NCI-H524 (cell line): ENCODE data around the gene MVB12B.
"Not testable (repeated sequence)": the region's sequence is repeated elsewhere in the genome, so short reads cannot be mapped to it uniquely, and the experiment has no call there.

Source experiments
- DNase-seq, 2 experiments: peaks; one replicate each; lab custom pipeline; 2025; lab: John Stamatoyannopoulos, UW

Gene MVB12B

DNA sequence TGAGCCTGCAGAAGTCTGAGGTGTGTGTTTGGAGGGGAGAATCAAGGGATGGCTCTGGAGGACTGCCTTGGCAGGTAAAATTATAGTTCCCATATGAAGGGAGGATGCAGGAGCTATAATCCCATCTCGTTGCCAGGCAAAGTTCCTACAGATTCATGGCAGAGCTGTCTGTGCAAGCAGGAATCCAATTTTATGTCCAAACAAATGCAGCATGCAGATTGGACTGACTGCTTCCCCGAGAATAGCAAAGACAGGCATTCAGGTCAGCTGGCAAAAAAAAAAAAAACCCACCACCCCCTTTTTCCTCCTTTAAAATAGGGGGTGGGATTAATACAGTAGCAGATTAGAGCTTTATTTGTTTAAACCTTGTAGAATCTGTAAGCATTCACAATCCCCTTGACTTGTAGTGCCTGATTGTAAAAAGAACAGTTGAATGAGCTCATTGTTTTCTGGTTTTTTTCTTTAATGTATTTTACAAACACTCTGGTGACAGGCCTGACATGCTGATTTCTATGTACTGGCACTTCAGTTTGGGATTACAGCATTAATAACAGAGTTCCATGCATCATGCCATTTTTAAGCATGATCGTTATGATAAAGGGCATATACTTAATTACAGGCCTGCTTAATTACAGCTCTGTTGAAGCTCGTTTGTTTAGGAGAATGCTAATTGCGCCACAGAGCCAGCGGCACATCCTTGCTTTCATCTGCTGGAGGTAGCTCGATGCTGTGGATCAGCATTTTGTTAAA lies 145.7 kb downstream of the MVB12B start:
- DNase-seq = no peak

DNA sequence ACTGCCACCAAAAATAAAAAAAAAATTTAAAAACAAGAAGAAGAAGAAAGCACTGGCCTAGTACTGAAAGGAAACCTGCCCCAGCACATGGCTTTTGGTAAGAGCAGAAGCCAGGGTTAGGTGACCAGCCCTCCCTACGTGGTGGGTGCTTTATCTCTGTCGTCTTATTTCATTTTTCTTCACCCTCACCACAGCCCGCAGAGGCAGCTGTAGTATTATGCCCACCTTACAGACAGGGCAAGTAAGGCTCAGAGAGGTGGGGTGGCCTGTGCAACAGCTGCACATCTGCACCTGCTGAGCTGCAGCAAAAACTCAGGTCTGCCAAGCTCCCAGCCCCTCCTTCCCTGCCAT lies 146.3 kb downstream of the MVB12B start:
- no peak for DNase-seq

DNA sequence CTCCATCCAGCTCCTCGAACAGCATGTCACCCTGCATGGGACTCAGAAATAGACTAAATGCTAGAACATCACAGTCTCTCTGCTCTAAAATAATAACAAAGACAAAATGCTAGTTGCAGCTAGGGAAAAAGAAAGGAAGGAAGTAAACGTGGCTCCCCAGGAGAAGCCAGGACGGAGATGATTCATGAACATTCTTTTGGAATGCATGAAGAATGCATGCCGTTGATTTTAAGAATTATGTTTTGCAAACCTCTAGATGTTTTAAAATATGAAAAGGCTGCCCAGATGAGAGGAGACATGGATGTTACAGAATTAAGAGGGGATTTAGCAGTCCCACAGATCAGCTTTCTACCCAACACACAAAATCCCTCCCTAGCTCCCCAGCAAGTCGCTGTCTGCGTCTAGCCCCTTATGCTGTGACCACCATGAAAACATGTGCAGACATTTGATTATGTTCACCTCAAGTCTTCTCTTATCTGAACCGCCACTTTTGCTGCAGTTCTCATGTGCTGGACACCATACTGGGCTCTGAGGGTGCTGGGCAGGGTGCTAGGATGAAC lies 147.7 kb downstream of the MVB12B start:
- no peak for DNase-seq

DNA sequence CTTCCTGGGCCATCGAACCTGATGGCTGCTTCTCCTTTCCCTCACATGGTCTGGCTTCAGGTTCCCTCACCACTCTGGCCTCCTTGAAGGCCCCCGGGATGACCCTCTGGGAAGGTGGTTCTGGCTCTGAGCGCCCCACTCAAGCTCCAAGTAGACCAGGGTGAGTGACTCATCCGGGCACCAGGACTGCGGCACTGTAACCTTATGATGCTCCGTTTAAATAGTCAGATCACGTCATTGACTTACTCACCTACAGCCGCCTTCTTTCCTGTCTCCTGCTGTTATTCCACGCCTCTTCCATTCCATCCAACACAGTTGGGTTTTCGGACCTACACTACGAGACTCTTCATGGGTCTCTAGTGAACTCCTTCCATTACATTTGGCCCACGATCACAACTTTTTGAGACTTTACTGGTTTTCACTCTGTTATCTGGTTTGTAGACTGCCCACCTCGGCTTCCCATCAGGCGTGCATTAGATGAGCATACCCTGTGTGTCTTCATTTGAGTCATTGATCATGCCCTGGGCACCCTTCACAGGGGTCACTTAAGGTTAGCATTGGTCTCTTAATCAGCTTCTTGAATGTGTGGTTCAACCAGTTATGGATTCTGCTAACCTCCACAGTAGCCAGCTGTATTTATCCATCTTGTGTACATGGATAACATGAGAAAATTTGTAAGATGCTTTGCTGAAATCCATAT lies 148.3 kb downstream of the MVB12B start:
- DNase-seq = no peak

DNA sequence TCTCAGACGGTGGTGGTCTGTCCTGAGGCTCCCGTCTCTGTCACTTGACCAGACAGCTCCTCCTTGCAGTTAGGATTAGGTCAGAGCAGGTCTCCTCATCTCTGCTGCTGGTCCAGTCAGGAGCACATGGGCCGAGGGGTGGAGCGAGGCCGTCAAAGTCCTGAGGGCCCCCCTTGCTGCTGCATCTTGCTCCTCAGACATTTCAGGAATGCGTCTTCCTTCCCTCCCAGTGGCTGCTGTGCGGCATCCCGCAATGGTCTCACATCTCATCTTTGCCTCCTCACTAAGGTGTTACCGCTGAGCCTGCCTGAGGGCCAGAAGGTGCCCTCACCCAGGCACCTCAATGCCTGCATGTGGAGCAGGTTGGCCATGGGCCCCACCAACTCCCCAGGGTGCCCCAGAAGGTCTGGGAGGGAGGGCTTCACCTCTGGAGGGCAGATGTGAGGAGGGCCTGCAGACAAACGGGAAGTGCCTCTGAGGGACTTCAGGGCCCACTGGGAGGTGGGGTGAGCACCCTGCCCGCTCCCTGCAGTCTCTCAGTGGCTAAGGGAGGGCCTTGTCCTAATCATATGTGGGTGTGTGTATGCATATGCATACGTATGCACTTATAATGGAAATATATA lies 149.4 kb downstream of the MVB12B start:
- no peak for DNase-seq

DNA sequence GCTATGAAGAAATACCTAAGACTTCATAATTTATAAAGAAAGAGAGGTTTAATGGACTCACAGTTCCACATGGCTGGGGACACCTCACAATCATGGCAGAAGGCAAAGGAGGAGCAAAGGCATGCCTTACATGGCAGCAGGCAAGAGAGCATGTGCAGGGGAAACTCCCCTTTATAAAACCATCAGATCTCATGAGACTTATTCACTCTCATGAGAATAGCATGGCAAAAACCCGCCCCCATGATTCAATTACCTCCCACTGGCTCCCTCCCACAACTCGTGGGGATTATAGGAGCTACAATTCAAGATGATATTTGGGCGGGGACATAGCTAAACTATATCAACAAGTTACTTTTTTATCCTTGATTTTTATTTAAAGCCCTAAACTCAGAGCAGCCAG lies 150.8 kb downstream of the MVB12B start:
- not testable (repeated sequence) for DNase-seq

DNA sequence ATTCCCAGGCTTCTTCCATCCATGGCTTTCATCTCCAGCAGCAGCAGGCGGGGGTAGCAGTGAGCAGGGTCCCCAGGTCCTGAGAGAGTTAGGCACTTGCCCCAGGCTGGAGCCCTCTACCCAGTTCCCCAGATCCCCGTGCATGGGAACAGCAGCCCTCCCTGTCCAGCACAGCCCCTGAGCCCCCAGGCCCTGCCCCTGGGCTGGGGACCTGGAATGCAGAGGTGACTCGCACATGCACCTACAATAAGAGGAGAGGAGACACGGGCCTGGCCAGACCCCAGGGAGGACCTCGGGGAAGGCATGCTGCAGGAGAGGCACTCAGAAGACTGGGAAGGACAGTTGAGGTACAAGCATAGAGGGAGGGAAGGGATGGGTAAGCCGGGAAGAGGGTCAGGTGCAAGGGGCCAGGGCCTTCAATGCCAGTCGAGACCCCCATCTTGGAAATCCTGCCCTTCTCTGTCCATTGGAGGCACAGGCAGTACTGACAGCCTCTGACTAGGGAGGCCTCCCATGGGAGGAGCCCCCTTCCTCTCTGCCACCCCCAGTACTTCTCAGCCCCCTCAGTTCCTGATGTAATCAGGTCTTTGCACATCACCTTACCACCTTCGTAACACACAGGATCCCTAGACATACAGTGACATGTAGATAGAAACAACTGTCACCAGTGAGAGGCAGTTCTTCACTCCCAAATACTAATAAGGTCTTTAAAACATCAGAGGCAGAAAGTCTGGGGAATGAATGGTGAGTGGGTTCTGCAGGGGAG lies 151.8 kb downstream of the MVB12B start:
- no peak for DNase-seq

DNA sequence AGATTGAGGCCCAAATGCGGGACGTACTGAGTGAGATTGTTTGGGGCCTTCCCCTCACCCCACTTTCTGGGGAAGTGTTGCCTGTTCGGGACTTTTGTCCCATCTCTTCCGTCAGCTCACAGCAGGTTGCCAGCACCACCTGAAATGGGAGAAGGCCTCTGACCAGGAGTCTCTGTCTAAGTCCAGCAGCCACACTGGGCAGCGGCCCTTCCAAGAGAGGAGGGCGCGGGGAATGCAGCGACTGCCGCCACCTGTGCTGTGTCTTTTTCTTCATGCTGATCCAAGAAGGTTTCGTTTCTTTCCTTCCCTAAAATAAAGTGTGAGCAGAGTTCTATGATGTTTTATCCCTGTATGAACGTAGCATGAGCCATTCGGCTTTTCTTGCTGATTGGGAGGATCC lies 152.9 kb downstream of the MVB12B start:
- DNase-seq = no peak

DNA sequence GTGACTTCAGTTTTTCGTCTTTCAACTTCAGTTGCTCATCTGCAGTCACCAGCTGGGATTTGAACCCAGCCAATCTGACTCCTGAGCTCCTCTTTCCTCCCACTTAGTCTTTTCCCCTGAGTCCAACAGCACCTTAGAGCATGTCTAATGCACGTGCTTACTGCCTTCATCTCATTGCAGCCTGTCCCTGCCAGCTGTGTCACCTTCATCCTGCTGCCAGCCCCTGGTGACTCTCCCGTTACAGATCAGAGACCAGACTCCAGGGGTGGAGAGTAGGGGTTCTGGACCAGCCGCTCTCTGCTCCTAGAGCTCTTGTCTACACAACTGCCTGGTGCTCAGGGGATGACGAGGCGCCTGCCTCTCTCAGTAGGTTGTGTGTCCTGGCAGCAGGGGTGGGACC lies 154.2 kb downstream of the MVB12B start:
- peak; percentile 15 to 53 for DNase-seq

DNA sequence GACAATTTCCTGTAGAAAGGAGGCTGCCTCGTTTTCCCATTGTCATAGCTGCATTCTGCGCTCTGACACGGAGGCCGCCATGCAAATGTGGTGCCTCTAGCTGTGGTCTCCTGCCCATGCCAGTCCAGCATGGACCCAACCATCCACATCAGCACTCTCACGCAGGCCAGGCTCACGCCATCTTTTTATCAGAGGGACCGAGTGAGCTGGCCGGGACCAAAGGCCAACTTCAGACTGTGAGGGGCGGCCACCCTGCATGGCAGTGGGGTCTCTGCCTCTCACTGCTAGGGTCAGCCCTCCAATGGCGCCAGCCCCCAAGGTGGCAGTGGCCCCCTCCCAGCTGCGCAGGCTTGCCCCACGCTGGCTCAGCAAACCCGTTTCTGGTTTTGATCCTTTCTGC lies 155.2 kb downstream of the MVB12B start:
- no peak for DNase-seq

DNA sequence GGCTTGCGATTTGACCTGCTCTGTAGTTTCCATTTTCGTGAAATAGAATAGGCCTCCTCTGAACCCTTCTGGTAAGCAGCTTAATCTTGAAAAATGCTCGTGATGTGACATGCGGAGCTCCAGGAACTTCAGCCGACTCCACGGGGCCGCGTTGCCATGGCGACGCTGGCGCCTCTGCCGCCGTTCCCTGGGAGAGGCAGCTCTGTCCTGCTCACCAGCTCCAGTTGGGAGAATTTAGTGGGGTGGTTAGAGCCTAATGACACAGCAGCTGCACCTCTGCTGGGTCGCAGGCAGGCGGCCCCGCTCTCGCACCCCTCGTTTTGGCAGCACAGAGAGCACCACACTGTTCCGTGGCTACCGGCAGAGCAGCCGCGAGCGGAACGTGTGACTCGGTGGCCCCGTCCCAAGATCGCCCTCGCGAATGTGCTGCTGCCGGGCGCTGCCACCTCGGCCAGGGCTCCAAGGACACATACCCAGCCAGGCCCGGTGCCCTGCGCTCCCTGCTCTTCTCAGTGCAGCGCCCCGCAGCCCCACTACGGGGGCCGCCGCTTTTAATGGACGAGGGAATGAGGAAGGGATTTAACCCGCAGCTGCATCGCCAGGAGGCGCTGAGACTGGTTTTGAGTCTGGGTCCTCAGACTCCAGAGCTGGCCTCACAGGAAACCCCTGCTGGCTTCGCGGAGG lies 155.9 kb downstream of the MVB12B start:
- DNase-seq = peak in 1 of 2 experiments; percentile 57

DNA sequence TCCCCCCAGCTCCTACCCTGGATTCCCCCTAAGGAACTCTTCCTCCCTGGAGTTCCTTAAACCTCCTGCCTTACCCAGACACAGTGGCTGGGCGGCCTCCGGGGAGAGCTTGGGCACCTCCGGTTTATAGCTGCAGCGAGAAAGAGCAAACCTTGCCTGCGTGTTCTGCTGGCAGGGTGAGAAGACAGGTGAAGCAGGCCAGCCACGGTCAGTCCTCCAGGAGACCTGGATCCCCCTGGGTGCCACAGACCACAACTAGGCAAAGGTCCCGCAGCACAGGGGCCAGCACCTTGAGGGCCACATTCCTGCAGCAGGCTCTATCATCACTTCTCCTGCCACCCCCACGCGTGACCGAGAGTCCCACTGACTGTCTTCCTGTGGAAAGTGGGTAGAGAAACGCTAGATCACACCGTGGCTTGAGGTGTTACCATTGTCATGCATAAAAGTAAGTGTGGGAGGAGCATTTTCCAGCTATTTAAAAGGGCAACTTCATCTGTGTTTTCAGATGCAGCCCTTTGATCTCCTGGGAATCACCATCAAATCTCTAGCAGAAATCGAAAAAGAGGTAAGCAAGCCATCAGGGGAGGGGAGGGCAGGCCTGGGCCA lies 156.9 kb downstream of the MVB12B start:
- no peak for DNase-seq

DNA sequence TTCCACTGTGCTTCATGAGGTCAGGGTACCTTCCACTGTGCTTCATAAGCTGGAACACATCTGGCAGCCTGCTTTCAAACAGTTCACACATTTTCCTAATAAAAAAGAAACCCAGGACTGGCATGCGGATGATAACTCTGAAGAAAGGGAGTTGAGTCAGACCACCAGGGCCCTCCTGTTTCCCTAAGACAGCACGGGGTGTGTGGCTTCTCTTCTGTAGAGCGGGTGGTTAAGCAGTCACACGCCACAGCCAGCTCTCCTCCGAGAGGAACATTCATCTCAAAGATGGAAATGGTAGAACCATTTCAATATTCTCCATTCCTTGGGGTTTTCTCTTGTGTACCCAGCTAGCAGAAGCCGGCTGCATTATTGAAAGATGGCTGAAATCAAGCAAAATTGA lies 159.0 kb downstream of the MVB12B start:
- DNase-seq = no peak

DNA sequence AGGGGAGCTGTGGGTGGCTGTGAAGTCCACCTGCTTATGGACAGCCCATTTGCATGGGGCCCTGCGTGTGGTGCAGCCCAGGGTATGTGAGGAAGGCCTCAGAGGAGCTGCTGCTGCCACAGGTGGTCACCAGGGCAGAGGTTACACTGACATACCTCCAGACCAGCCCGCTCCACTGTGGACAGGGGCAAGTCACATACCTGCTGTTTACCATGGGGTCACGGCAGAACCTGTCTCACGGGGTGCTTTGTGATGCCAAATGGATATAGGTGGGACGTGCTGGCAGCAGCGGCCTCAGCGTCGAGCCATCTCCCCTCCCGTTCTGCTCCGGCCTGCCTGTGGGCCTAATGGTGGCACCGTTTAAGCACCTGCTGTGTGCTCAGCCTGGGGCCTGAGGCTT lies 159.6 kb downstream of the MVB12B start:
- no peak for DNase-seq

DNA sequence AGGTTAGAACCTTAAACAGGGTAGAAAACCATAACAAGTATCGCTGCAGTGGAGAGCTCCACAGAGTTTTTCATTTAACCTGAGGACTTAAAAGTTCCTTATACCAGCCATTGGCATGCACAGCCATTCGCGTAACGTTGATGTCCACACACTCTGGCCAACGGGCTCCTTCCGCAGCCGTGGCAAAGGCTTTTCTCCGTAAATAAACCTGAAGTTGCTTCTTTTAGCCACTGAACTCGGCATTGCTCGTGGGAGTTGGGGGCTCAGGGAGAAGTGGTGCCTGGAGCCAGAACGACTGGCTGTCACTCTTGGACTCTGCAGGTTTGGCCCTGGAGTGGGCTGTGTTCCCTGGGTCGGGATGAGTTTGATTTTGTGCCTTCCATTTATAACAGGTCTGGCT lies 161.2 kb downstream of the MVB12B start:
- no peak for DNase-seq

DNA sequence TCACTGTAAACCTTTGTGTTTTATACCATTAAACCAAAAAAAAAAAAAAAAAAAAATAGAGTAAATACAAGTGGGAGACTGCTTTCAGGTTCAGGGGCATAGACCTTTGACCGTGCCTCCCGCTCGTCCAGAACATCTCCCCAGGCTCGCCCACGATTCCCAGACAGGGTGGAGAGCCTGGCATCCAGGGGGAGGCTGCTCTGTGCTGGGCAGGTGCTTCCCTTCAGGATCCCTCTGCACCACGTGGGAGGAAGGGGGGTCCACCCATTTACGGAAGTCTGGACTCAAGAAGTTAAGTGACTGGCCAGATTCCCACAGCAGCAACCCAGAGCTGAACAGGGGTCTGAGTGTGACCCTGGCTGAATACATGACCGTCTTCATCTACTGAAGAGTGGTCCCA lies 161.7 kb downstream of the MVB12B start:
- DNase-seq = no peak

DNA sequence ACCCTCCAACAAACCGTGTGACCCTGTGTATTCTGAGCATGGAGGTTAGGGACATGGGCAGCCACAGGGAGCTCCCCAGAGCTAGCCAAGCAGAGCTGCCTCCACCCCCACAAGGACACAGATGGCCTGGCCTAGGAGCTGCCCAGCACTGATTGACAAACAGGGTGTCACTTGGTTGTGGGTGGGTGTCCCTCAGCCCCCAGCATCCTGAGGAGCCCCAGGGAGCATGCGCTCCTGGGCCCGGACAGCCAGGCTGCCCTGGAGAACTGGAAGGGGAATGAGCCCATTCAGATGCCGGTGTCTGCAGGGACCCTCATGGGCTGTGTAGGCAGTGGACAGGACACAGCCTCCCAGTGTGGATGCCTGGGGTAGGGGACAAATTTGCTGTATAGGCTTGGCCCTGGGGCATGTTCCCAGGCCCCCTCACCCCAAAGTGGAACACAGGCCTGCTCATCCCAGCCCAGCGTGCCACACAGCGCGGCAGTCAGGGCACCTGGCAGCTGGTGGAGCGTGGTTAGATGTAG lies 162.3 kb downstream of the MVB12B start:
- no peak for DNase-seq

DNA sequence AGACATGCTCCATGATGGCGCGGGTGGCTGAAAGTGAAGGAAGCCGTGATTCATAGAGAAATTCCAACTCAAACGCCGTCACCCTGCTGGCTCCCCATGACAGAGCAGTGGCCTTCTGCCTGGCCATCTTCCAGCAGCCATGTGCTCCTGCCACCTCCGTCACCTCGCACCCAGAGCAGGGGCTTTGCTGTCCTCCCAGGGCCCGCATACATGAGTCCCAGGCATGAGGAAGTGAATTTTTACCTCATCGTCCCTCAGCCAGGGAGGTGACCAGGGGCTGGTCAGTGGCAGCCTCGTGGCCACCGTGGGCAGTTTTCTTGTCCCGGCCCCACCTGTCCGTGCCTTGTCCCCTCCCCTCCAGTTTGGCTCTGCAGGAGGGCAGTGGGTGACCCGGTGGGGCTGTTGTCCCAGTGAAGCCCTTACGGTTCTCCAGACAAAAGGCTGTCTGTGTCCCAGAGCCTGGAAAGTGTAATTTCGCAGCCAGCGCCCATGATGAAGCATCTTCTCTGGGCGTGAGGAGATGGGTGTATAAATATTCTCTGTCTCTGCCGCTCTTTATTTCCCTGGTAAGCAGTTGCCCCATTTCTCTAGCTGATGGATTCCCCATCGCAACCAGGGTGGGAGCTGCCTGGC lies 163.1 kb downstream of the MVB12B start:
- no peak for DNase-seq

DNA sequence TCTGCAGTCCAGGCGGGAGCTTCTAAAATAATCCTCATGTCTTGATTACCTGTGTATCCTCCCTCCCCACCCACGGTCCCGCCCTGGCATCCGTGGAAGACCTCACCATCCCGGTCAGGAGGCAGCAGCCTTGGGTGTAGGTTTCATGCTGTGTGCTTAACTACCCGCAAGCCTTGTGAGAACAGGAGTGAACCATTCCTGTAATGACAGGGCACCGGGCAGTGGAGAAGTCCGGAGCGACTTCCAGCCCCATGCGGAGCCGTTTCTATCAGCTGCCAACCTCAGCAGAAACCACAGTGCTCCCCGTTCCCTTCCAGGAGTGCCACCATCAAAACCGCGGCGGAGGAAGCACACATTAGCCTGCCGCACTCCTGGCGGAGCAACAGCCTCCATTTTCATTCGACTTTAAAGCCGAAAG lies 163.6 kb downstream of the MVB12B start:
- DNase-seq = no peak

DNA sequence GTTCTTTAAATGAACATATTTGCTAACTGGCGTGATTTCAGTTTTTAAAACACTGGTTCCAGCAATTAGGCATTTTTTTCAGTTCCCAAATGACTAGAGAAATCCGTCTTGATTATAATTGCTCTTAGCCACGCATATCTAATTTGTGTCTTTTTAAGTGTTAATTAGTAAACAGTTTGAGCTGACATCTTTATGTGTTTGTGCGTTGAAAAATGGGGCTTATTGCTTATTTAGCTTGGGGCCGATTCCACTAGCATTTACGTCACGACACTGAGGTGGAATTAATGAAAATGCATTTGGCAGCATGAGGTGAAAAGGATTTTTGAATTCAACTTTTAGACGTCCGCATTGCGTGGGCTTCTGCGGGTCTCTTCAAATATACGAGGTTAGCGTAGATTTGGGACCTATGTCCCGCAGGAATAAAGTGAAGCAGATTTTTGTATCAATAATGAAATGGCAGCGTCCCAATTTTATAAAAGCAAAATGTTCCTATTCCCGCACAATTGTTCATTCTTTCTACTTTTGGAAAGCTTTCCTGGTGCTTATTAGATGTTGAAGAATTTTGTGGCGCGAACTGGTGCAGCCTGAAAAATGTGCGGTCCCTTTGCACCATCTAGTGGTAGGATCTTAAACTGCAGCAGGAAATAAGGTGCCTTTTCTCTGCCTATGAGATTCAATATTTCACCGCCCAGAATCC lies 164.4 kb downstream of the MVB12B start:
- DNase-seq = peak; percentile 36 to 56
